DND-41 (cell line): ENCODE results near the gene AMDHD2.

ENCODE experiments used
- CTCF ChIP-seq: IDR thresholded peaks from 2 replicates; pipeline ENCODE4 v1.5.1; 2012; ENCODE audit warnings: borderline replicate concordance, low read length, moderate library complexity, mild to moderate bottlenecking; ENCODE audit not compliant: poor library complexity, severe bottlenecking; ENCODE audit errors: extremely low read depth
- EZH2 ChIP-seq: IDR thresholded peaks from 3 replicates; pipeline ENCODE4 v1.6.1; 2012; ENCODE audit warnings: borderline replicate concordance, low read depth, mild to moderate bottlenecking, moderate library complexity, low read length, inconsistent platforms; ENCODE audit not compliant: severe bottlenecking

GRCh38 chr16:2500430-2500917 lies 19.7 kb upstream of the AMDHD2 start:
- TF ChIP-seq CTCF (no peak), EZH2 (no peak)
